GM21390 (cell line): ENCODE measurements around the gene GJA4.

ENCODE experiments used
- ATAC-seq: cut with Tn5 transposase; IDR thresholded peaks from one replicate; pipeline ENCODE4 v1.9.1; 2021; ENCODE audit not compliant: unreplicated experiment

Gene GJA4

DNA sequence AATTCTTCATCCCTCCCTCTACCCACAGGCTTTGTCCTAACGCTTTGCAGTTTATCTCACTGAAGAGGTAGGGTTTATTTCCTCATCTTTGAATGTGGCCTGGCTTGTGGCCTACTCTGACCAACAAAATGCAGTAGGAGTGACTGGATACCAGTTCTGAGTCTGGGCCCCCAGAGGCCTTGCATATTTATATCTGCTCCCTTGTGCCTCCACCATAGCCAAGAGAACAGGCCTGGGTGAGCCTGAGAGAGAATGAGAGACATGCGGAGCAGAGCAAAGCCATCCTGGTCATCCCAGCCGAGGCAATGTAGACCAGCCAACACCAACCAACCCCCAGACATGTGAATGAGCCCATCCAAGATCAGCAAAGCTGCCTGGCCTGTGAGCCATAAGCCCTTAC lies 36.5 kb downstream of the GJA4 start:
- ATAC-seq: no peak

DNA sequence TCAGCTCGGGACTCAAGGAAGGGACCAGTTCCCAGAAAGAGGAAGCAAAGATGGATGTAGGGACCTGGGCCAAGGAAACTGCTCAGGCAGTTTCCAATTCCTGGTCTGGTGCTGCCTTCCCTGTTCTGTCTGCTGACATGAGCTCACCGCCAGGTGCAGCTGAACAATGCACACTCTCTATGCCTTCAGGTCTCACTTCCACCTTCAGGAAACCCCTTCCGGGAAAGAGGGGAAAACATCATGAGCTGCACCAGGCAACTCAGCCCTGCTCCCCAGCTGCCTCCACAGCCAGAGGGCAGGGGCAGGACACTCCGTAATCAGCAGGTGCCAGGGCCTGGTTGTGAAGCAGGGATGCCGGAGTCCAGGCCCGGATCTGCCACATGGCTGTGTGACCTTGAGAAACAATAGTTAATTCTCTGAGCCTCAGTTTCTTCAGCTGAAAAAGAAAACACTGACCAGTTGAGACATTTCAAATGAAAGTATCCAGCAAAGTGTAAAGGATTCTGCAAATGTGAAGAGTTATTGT lies 39.0 kb downstream of the GJA4 start:
- no peak for ATAC-seq

DNA sequence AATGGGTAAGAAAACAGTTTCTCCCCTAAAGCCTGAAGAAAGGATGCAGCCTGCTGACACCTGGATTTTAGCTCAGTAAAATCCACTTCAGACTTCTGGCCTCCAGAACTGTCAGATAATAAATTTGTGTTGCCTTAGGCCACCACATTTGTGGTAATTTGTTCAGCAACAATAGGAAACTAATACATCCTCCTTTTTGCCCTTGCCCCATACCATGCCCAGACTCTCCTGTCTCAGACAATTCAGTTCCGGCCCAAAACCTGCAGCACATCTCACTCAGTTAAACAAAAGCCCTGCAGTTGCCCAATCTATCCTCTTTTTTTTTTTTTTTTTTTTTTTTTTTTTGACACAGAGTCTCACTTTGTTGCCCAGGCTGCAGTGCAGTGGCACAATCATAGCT lies 40.9 kb downstream of the GJA4 start:
- ATAC-seq: no peak

DNA sequence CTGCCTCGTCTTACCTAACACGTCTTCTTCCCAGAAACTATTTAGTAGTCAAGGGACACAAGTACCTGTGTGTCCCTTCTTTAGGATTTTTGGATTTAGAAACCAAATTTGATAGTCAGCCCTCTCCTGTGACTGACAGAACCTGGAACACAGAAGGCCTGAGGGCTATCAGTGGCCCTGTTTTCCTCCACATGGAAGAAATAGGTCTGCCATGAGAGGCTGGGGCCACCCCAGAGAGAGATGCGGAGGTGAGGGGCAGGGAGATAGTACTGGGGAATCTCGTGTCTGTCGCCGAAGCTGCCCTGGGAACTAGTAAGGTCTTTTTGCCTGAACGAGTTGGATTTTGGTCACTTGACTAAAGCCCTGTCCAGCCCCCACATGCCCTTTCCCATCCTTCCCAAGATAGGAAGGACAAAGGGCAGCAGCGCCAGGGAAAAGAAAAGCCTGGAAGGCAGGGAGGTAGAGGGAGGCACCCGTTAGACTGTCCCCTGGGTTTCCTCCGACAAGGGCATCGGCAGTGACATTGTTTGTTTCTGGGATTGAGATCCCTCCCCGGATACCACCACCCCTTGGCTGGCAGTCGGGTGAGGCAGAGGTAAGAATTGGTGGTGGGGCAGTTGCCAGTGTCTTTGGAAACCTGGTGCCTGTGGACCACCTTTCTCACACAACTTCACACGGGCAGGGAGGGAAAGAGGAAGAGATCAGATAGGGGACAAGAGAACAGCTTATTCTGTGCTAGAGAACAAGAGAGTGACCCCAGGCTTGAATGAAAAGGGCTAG lies 46.9 kb downstream of the GJA4 start:
- ATAC-seq: no peak

DNA sequence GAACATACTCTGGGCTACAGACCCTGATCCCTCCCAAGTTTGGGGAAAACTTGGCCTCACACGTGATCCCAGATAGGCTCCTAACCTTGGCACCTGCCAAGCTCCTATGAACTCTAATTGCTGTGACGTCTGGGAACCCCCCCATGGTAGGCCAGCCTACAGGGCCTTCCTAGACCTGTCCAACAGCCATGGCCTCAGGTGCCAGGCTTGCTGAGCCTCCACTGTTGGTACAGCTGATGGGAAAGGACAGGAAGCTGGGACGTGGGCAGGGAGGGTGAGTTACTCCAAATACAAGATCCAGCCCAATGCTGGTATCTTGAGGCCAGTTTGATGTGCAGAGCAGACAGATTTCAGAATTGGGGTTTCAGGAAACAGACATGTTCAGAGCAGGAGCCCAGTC lies 47.6 kb downstream of the GJA4 start:
- no peak for ATAC-seq

DNA sequence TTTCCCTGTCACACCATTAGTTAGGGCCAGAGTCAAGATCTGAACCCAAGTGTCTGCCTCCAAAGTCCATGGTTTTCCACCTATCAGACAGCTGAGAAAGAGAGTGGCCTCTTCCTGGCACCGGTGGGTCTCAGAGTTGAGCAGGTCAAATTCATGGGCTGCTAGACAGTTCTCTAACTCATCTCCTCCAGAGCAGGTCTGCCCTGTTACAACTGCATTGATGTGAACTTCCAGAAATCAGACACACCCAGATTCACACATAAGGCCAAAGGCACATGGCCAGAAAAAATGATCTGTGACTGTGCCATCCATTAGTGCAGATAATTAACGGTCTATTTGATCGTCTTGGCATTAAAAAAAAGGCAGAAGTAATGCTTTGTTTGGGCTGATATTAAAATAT lies 49.3 kb downstream of the GJA4 start:
- no peak for ATAC-seq

DNA sequence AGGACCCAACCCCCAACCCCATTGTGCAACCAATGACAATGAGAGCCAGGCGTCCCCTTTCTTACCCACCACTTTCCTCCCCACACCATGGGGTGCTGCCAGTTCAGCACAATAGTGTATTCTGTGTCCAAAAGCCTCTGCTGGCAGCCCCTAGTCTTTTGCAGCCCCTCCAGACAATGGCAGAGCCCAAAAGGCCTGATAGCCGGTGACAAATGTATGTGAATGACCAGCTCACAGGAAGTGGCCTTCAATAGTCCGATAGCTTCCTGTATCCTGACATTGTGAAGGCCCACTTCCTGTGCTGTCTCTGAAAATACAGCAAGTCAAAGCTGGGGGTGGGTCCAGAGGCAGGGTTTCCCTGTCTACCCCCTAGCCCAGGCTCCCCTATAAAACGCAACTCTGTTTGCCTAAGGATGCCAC lies 50.2 kb downstream of the GJA4 start:
- ATAC-seq: no peak

DNA sequence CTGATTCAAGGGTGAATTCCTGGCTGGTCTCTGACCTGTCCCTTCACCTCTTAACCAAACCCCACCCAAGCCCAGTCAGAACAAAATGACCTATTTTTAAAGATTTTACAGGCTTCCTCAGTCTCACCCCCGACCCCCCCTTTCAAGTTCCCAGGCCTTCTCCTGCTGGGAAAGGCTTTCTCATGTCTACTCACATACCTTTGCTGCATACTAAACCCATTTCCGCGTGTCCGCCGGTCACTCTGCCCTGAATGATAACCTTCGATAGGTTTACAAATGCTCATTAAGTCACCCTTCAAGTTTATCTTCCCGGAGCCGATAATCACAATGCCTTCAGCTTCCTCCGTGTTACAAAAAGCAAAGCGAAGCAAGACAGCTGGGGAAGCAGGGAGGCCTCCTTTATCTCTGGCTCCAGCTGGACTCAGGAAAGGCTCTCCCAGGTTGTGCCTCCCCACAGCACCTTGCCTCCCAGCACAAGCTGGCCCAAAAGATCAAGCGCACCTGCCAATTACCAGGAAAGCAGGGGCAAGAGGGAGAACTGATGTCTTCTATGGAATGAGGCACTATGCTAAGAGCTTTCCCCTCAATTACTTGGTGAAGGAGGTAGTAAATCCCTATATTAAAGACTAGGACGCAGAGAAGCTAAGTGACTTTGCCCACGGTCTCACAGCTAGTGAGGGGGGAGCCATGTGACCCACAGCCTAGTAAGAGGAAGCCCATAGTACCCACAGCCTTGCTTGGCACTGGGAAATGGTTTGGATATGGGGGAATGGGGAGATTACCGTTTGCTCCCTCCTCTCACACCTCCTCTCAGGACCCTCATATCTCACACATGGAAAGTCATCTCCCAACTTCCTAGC lies 50.8 kb downstream of the GJA4 start:
- no peak for ATAC-seq

DNA sequence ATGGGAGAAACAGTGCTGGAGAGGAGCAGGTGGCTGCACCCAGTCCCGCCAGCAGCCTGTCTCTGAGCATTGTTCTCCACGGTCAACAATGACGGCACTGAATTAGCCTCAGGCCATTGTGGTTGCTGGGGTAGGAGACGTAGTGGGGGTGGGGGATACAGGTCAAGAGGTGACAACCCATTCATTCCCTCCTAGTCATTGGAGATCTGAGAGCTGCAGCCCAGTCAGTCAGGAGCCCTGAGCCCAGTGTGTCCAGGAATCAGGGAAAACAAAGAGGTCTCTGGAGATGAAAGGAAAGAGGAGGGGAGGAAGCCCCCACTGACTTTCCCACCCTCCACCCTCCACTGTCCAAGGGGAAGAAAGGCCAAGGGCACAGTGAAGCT lies 51.4 kb downstream of the GJA4 start:
- ATAC-seq: no peak
